Endothelial cell (in vitro differentiated cells): ENCODE data around the gene CSTB. TPM values are rescaled to one million over a fixed set of nuclear protein-coding genes. Genes with fewer than 3 reads are reported as not detected.

ENCODE experiments used
- DNase-seq: peaks from one replicate; pipeline ENCODE4 v3.0.0; 2021; ENCODE audit warnings: low spot score
- H3K27ac Mint-ChIP-seq: one replicate; pipeline ENCODE4 v1.8.0; 2021; ENCODE audit warnings: mixed read lengths, inconsistent platforms; ENCODE audit not compliant: unreplicated experiment
- H3K27me3 Mint-ChIP-seq: one replicate; pipeline ENCODE4 v1.8.0; 2021; ENCODE audit warnings: mild to moderate bottlenecking, moderate library complexity, mixed read lengths, inconsistent platforms; ENCODE audit not compliant: unreplicated experiment
- H3K36me3 Mint-ChIP-seq: one replicate; pipeline ENCODE4 v1.8.0; 2021; ENCODE audit warnings: mild to moderate bottlenecking, low read depth, mixed read lengths, inconsistent platforms; ENCODE audit not compliant: unreplicated experiment
- H3K4me1 Mint-ChIP-seq: one replicate; pipeline ENCODE4 v1.8.0; 2021; ENCODE audit warnings: mild to moderate bottlenecking, mixed read lengths, inconsistent platforms; ENCODE audit not compliant: unreplicated experiment
- H3K4me3 Mint-ChIP-seq: one replicate; pipeline ENCODE4 v1.8.0; 2021; ENCODE audit warnings: mild to moderate bottlenecking, mixed read lengths, inconsistent platforms; ENCODE audit not compliant: unreplicated experiment
- H3K9me3 Mint-ChIP-seq: one replicate; pipeline ENCODE4 v1.8.0; 2021; ENCODE audit warnings: mixed read lengths, inconsistent platforms; ENCODE audit not compliant: unreplicated experiment
- CTCF ChIP-seq: fragments of 200-600 bp; sonication (generic); IDR thresholded peaks from one replicate; pipeline ENCODE4 v1.5.0; 2021; ENCODE audit warnings: antibody characterized with exemption; ENCODE audit not compliant: unreplicated experiment
- total RNA-seq: library from RNA; stranded (reverse); fragmentation: NEBNext Ultra II Directional; extraction: Animal tissue kit (Norgen Biotek cat#: 25700); gene quantifications from one replicate; pipeline ENCODE4 v1.2.1, GENCODE V29; 2021; ENCODE audit not compliant: unreplicated experiment

CSTB gene
- total RNA-seq, 1 donor from 2014 or later: 66.5 TPM

- peaks cover 5% of the 10 kb centered on the region for H3K36me3 Mint-ChIP-seq
- H3K27ac Mint-ChIP-seq: no peak overlapping the region
- DNase-seq: no peak
- H3K27me3 Mint-ChIP-seq: peaks cover 12% of the 10 kb centered on the region
- H3K9me3 Mint-ChIP-seq: no peaks in the 10 kb centered on the region
- no peak for TF ChIP-seq CTCF
- peaks cover 38% of the 10 kb centered on the region for H3K4me1 Mint-ChIP-seq
- no peak overlapping the region for H3K4me3 Mint-ChIP-seq
Observed at GRCh38 chr21:43731891-43732711, 44.0 kb downstream of the CSTB start.

GRCh38 chr21:43731476-43731875 is 44.6 kb downstream of the CSTB start:
- Mint-ChIP-seq H3K27ac (no peak overlapping the region), H3K36me3 (peaks cover 10% of the 10 kb centered on the region), H3K9me3 (no peaks in the 10 kb centered on the region), H3K4me1 (peaks cover 44% of the 10 kb centered on the region), H3K27me3 (peaks cover 12% of the 10 kb centered on the region), H3K4me3 (no peak overlapping the region)
- no peak for TF ChIP-seq CTCF
- DNase-seq: no peak

GRCh38 chr21:43728467-43729390 is 47.4 kb downstream of the CSTB start:
- H3K9me3 Mint-ChIP-seq: no peaks in the 10 kb centered on the region
- peaks cover 45% of the 10 kb centered on the region for H3K4me1 Mint-ChIP-seq
- peaks cover 10% of the 10 kb centered on the region for H3K27me3 Mint-ChIP-seq
- TF ChIP-seq CTCF: peak; percentile 38
- peak; percentile 69 for DNase-seq
- peaks cover 10% of the 10 kb centered on the region for H3K36me3 Mint-ChIP-seq
- peak overlapping the region; percentile 87 for H3K4me3 Mint-ChIP-seq
- peak overlapping the region; percentile 90 for H3K27ac Mint-ChIP-seq

- Mint-ChIP-seq H3K4me3 (peak overlapping the region; percentile 59), H3K36me3 (peaks cover 10% of the 10 kb centered on the region), H3K4me1 (peaks cover 40% of the 10 kb centered on the region), H3K27me3 (peaks cover 10% of the 10 kb centered on the region), H3K9me3 (no peaks in the 10 kb centered on the region), H3K27ac (peak overlapping the region; percentile 57)
- no peak for DNase-seq
- TF ChIP-seq CTCF: no peak
Observed at GRCh38 chr21:43728154-43728466, 48.0 kb downstream of the CSTB start.
